Body of pancreas (tissue), 4 donors: Measurements from ENCODE around the gene GTSF1L. TPM values are rescaled to one million over a fixed set of nuclear protein-coding genes. Genes with fewer than 3 reads are reported as not detected.
A peak's percentile ranks its signal among the peaks of the same experiment; 100 is the strongest.

Experiments
- ATAC-seq: fragments of 150-250 bp; one replicate; pipeline ENCODE4 v1.9.1; 2016
- DNase-seq, 4 donors: peaks; one replicate each; pipeline ENCODE4 v3.0.0-alpha.2; 2019
- H3K27ac ChIP-seq, 4 donors: fragments of 200-600 bp; sonication (generic); 1 replicate in 3 of 4; 2 replicates in 1 of 4; pipeline versions ENCODE4 v1.5.1 to v1.6.1; 2016 to 2019; ENCODE audit warnings: mild to moderate bottlenecking in 1 of 4, mixed read lengths in 1 of 4, moderate library complexity in 1 of 4
- H3K27me3 ChIP-seq, 2 donors: fragments of 200-600 bp; sonication (generic); one replicate each; pipeline ENCODE4 v1.6.0; 2016; ENCODE audit warnings: mild to moderate bottlenecking in 1 of 2
- H3K36me3 ChIP-seq, 2 donors: fragments of 200-600 bp; sonication (generic); replicated peaks in 1 of 2; 2 replicates each; pipeline ENCODE4 v1.5.1; 2016; ENCODE audit warnings: low read depth in 2 of 2; ENCODE audit not compliant: insufficient read depth in 1 of 2
- H3K4me1 ChIP-seq: fragments of 200-600 bp; sonication (generic); one replicate; pipeline ENCODE4 v1.6.0; 2016
- H3K4me3 ChIP-seq, 2 donors: fragments of 200-600 bp; sonication (generic); 1 replicate in 1 of 2; 2 replicates in 1 of 2; pipeline ENCODE4 v1.5.1; 2016 to 2019
- H3K9me3 ChIP-seq, 3 donors: fragments of 200-600 bp; sonication (generic); 1 replicate in 2 of 3; 2 replicates in 1 of 3; pipeline ENCODE4 v1.5.1; 2016
- POLR2A ChIP-seq, 3 donors: fragments of 450-650 bp; IDR thresholded peaks; one replicate each; pipeline ENCODE4 v1.6.1; 2016; ENCODE audit warnings: antibody characterized with exemption in 3 of 3, mild to moderate bottlenecking in 2 of 3
- WGBS, 2 donors: methylation state at CpG; one replicate each; pipeline ENCODE4 v1.1.5; 2017; 5-methylcytosine and 5-hydroxymethylcytosine counted together
- intact Hi-C: fragments of 100-400 bp; cut with DNase I; formaldehyde crosslinking; loops from one replicate; pipeline ENCODE4 v1.15.1; 2023
- total RNA-seq, 2 donors: library from RNA; depleted of rRNA; stranded (reverse); fragments of >200 nt; gene quantifications; one replicate each; pipeline ENCODE4 v1.1.0, GENCODE V29; 2016
- TF ChIP-seq, protein P1 (sequence below), 7 experiments: fragments of 450-650 bp in 4 of 7; fragments of 200-600 bp in 3 of 7; sonication (generic) in 3 of 7; IDR thresholded peaks; one replicate each; pipeline ENCODE4 v1.5.1; 2016 to 2019; ENCODE audit warnings: antibody characterized with exemption in 7 of 7

GTSF1L gene
- total RNA-seq, 2 donors from 2014 or later, result not detected

DNA sequence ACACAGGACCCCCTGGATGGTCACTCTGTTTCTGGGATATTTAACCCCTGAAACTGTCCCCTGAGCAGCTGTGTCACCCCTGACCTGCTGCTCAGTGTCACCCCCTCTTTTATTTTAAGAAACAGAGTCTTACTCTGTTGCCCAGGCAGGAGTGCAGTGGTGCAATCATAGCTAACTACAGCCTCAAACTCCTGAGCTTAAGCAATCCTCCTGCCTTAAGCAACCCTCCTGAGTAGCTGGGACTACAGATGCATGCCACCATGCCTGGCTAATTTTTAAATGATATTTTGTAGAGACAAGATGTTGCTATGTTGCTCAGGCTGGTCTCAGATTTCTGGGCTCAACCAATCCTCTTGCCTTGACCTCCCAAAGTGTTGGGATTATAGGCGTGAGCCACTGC is 21.5 kb upstream of the GTSF1L start:
- no peaks in the 10 kb centered on the region for H3K36me3 ChIP-seq
- H3K9me3 ChIP-seq, result no peaks in the 10 kb centered on the region
- no peak for DNase-seq
- WGBS, 2 donors, result 50 to 52% methylated on average over 1 of the region's 1 CpG
- no peaks in the 10 kb centered on the region for H3K27me3 ChIP-seq
- no peak overlapping the region for H3K4me3 ChIP-seq
- peaks cover 4% of the 10 kb centered on the region for H3K4me1 ChIP-seq
- ATAC-seq, result no peak
- intact Hi-C loops, result no loop called here
- no peak overlapping the region for H3K27ac ChIP-seq
- no peak for TF ChIP-seq POLR2A (IDR thresholded peaks at IDR 0.05)
- TF ChIP-seq, protein P1, sequence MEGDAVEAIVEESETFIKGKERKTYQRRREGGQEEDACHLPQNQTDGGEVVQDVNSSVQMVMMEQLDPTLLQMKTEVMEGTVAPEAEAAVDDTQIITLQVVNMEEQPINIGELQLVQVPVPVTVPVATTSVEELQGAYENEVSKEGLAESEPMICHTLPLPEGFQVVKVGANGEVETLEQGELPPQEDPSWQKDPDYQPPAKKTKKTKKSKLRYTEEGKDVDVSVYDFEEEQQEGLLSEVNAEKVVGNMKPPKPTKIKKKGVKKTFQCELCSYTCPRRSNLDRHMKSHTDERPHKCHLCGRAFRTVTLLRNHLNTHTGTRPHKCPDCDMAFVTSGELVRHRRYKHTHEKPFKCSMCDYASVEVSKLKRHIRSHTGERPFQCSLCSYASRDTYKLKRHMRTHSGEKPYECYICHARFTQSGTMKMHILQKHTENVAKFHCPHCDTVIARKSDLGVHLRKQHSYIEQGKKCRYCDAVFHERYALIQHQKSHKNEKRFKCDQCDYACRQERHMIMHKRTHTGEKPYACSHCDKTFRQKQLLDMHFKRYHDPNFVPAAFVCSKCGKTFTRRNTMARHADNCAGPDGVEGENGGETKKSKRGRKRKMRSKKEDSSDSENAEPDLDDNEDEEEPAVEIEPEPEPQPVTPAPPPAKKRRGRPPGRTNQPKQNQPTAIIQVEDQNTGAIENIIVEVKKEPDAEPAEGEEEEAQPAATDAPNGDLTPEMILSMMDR (IDR thresholded peaks at IDR 0.05), result no peak

DNA sequence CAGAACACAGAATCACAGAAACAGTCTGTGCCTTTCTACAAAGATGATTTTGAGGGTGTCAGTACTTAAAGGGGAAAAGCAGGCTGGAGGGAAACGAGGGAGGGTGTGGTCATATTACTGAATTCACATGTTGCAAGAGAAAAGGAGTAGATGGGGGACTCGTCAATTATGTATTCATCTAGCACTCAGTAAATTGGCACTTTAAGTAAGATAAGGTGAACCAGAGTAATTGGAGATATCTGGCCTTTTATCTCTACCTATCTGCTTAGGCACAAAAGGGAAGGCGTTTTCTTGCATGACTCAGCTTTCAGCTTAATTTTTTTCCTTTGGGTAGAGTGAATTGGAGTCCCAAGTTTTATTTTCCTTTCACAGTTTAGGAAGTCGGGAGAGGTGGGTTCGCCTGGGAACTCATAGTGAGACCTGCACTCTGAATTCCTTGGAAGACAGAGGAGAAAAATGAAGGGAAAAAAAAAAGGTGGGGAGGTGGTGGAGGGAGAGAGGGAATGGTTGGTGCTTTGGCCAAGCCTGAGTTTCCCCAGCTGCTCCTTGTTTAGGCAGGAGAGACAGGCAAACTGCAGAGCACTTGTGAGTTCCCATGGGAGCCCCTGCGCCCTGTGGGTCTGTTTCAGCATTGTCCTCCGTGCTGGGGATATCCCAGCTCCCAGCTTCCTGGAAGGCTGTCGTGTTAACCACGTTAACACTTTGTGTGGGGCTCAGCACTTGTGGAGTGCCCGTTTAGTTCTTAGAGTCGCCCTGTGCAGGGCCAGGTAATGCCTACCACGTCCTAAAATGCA is 19.7 kb upstream of the GTSF1L start:
- TF ChIP-seq, protein P1 (IDR thresholded peaks at IDR 0.05), result no peak
- TF ChIP-seq POLR2A (IDR thresholded peaks at IDR 0.05), result no peak
- 19 to 25% methylated on average over 12 of the region's 12 CpGs for WGBS, 2 donors

DNA sequence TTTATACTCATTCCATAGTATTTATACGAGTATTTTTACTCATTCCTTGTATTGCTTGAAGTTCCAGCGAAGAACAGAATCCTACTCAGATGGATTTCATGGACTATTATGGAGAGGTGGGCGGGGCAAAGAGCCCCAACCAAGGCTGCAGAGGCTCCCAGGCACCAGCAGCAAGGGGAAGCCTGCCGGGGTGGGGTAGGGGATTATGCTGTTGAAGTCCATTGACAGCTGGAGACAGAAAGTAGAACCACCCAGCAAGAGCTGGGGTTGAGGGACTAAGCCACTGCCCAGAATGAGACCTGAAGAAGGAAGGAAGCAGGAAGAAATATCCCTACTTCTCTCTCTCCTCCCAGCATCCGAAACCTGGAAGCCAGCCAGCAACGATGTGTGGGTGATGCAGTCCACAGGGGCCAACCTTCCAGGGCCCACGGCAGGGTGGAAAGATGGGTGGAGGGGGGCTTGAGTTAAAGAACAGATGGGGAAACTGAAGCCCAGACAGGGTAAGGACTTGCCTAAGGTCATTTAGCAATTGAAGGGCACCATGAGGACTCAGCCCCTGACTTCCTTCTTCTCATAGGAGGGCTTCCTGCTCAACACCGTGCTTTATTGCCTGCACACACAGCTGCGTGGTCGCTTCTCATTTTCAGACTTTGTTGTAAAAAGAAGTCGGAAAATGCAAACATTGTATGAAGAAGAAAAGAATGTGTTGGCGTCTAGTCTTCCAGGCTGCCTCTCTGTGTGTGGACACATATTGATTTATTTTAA is 18.3 kb upstream of the GTSF1L start:
- 26 to 29% methylated on average over 12 of the region's 12 CpGs for WGBS, 2 donors
- TF ChIP-seq, protein P1 (IDR thresholded peaks at IDR 0.05), result no peak
- TF ChIP-seq POLR2A (IDR thresholded peaks at IDR 0.05), result no peak
- no peak overlapping the region for H3K27ac ChIP-seq
- ATAC-seq (no peak), DNase-seq (peak in 2 of 4 donors; percentile 18)
- H3K27me3 ChIP-seq, result no peaks in the 10 kb centered on the region
- H3K4me1 ChIP-seq, result peaks cover 4% of the 10 kb centered on the region
- no peaks in the 10 kb centered on the region for H3K36me3 ChIP-seq
- intact Hi-C loops, result no loop called here
- no peak overlapping the region for H3K4me3 ChIP-seq
- H3K9me3 ChIP-seq, result no peaks in the 10 kb centered on the region

More for the DNA sequence above, 19.7 kb upstream of the GTSF1L start:
- no peak for ATAC-seq
- H3K4me1 ChIP-seq, result peaks cover 4% of the 10 kb centered on the region
- no peaks in the 10 kb centered on the region for H3K27me3 ChIP-seq
- no peak overlapping the region for H3K4me3 ChIP-seq
- no peak for DNase-seq
- no peak overlapping the region for H3K27ac ChIP-seq
- H3K9me3 ChIP-seq, result no peaks in the 10 kb centered on the region
- intact Hi-C loops, result no loop called here
- H3K36me3 ChIP-seq, result no peaks in the 10 kb centered on the region

DNA sequence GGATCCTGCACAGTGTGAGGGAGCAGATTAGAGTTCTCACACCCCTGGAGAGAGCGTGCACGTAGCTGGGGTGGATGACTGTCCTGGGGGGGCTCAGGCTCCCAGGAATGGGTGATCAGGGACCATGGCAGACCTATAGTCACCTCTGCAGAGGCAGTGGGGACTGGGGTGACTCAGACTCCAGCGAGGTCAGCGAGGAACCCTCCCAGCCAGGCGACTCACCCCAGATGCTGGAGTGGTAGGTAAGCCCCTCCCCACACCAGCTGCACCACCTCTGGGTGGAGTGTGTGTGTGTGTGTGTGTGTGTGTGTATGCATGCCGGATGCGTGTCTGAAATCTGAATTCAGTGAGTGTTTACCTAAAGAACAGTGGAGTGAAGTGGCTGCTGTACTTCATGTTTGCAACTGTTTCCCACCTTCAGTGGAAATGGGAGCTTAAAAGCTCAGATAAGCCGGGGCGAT is 17.4 kb upstream of the GTSF1L start:
- no peak for ATAC-seq
- H3K9me3 ChIP-seq, result no peaks in the 10 kb centered on the region
- intact Hi-C loops, result no loop called here
- H3K27me3 ChIP-seq, result no peaks in the 10 kb centered on the region
- H3K36me3 ChIP-seq, result no peaks in the 10 kb centered on the region
- TF ChIP-seq, protein P1 (IDR thresholded peaks at IDR 0.05), result no peak
- TF ChIP-seq POLR2A (IDR thresholded peaks at IDR 0.05), result no peak
- 37 to 39% methylated on average over 5 to 9 of the region's 9 CpGs for WGBS, 2 donors
- H3K4me3 ChIP-seq, result no peak overlapping the region
- DNase-seq, result no peak
- no peak overlapping the region for H3K27ac ChIP-seq
- no peaks in the 10 kb centered on the region for H3K4me1 ChIP-seq
